HG02970 (cell line): Measurements from ENCODE around the gene CDX2.

ENCODE experiments used
- ATAC-seq: cut with Tn5 transposase; IDR thresholded peaks from one replicate; pipeline ENCODE4 v1.9.1; 2021; ENCODE audit warnings: mild to moderate bottlenecking, moderate library complexity, moderate number of reproducible peaks; ENCODE audit not compliant: unreplicated experiment, low FRiP score

The CDX2 gene

DNA sequence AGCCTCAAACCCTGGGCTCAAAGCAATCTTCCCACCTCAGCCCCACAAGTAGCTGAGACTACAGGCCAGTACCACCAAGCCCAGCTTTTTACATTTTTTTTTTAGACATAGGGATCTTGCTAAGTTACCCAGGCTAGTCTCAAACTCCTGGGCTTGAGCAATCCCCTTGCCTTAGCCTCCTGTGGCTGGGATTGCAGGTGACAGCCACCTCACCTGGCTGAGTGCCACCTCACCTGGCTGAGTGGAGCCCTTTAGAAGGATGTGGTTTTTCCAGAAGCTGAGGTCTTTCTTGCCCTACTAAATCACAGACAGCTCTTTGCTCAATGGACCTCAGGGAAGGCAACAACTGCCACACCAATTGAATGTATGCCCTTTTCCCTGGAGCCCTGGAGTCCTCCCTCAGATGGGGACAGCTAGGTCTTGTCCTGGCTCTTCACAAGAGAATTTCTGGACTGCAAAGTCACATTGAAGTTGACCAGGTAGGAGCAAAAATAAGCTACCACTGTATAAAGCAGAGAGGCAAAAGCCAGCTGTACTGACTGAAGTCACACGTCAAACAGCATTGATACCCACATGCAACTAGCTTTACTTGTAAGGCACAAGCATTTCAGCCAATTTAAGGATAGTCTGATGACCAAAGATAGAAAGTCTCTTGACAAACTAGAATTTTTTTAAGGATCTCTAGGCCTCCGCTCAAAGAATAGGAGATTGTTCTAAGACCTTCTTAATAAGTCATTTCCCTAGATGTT lies 35.4 kb downstream of the CDX2 start:
- no peak for ATAC-seq

DNA sequence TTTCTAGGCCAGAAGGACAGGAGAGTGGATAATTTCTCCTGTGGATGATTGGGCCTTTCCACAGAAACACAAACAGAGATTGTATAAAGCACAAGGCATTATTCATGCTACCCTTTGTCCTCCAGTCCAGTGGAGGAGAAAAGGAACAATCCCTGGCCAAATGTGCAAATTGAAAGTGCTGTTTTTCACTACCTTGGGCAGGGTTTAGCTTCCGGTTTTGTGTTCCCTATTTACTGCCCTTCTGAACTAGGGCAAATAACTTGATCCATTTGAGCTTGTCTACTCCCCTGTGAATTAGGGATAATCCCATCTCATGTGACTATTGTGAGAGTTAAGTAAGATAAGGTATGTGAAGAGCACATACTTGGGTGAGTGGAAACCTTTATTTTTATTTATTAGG lies 36.0 kb downstream of the CDX2 start:
- ATAC-seq: no peak

DNA sequence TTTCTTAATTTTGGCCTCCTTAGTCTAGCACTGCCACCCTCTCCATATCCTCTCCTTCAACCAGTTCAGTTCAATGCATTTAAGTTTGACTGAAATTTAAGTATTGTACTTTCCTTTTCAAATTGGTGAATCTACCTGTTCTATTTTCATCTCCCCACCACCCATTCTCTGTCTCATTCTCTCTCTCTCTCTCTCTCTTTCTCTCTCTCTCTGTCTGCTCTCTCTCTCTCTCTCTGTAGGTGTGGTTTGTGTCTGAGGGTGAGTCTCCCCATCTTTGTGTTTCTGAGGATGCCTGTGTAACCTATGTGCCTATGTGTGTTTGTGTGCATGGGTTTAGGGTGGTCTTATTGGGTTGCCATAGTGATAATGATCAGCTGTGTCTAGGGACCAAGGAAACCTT lies 39.2 kb downstream of the CDX2 start:
- ATAC-seq: no peak

DNA sequence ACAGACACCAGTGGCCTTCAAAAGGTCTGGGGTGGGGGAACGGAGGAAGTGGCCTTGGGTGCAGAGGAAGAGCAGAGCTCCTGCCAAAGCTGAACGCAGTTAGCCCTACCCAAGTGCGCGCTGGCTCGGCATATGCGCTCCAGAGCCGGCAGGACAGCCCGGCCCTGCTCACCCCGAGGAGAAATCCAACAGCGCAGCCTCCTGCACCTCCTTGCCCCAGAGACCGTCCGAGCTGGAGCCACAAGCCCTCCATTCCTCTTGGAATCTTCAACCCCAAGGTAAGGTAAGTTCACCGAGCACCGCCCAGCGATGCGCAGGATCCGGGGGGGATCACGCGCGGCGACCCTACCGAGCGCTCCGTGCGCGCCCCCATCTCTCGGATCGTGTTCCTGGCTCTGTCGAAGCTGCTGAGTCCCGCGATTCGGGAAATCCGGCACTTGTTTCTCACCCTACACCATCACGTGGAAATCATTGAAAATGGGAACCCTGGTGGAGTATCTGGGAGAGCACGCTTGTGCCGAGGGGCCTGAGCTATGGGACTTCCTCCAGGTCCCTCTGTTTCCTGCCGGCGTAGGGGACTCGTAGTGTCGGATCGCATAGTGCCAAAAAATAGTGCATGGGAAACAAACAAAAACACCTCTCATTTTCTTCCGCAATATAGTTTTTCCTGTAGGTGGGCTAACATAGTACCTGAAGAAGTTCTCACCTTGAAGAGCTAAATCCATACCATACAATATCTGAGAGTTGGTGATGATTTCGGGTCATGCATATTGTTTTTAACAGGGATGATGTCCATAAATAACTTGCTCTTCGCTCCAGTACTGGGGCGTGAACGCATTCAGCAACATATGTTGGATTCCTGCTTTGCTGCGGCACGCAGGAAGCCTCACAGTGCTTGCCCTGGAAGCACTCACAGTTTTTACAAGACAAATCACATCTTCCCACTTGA lies 40.0 kb downstream of the CDX2 start:
- no peak for ATAC-seq

DNA sequence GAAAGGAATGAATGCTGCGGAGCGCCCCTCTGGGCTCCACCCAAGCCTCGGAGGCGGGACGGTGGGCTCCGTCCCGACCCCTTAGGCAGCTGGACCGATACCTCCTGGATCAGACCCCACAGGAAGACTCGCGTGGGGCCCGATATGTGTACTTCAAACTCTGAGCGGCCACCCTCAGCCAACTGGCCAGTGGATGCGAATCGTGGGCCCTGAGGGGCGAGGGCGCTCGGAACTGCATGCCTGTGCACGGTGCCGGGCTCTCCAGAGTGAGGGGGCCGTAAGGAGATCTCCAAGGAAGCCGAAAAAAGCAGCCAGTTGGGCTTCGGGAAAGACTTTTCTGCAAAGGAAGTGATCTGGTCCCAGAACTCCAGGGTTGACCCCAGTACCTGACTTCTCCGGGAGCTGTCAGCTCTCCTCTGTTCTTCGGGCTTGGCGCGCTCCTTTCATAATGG lies 40.7 kb downstream of the CDX2 start:
- ATAC-seq: no peak

DNA sequence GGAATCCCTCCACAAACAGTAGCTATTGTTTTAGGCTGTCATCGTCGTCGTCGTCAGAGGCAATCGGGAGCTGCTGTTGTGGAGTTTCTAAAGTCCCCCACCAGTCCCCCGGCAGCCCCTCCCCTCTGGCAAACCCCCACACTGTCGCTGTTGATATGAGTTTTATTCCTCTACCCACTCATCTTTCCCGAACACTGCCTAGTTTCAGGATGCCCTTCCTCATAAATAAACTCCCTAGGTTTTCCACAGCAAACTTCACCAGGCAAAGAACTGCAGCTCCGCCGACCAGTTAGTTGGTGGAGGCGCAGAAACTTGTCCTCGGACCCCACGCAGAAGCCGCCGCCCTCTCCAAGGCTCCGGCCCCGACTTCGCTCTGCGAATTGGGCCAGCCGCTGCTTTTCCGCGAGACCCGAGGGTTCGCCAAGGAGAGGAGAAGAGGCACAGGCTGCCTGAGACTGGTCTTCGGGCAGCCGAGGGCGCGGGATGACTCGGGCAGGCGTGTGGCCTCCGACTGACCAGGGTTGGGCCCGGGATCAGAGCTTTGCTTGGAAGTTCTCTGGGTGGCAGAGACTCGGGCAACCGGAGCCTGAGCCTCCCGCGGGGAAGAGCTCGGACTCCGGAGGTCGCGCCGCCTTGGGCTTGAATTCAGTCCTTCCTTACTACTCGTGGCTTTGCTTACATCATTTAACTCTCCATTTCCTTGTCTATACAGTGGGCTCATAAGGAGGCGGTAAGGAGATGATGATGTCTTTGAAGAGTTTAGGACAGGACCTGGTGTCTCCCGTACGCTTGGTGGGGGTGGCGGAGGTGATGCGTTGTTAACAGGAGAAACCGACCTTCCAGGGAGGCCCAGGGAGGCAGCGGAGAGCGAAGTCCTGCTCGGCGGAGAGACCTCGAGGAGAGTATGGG lies 41.4 kb downstream of the CDX2 start:
- no peak for ATAC-seq

DNA sequence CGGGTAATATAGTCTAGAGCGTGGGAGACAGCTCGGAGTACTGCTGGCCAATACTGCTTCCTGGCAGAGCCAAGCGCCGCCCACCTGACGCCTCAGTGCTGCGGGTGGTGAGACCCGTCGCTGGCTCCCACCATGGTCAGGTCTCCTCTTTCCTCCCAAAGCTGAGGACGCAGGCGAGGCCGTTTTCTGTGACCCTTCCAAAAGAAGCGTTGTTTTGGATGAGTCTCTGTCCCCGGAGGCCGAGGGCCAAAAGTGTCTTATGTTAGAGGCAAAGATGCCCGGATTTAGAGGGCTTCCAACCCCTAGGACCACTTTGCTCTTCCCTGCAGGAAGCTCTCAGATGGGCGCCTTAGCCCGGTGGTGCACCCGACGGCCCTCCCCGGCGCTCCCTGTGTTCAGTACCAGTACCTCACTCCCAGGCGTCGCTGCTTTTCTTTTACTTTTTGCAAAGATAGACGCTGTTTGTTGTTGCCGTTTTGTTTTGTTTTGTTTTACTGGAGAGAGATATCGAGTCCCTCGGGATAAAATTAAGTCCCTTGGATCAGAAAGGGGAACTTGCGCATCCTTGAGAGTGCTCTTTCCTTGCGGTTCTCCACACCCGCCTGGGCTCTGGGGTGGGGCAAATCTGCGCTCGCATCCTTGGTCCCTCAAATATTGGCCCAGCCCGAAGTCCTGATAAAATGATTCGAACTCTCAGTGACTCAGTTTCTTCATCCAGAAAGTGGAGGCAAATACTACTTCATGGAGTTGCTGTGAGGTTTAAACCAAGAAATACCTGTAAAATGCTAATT lies 42.3 kb downstream of the CDX2 start:
- ATAC-seq: no peak

- ATAC-seq: no peak
Observed at GRCh38 chr13:27925220-27925991, 43.7 kb downstream of the CDX2 start.

DNA sequence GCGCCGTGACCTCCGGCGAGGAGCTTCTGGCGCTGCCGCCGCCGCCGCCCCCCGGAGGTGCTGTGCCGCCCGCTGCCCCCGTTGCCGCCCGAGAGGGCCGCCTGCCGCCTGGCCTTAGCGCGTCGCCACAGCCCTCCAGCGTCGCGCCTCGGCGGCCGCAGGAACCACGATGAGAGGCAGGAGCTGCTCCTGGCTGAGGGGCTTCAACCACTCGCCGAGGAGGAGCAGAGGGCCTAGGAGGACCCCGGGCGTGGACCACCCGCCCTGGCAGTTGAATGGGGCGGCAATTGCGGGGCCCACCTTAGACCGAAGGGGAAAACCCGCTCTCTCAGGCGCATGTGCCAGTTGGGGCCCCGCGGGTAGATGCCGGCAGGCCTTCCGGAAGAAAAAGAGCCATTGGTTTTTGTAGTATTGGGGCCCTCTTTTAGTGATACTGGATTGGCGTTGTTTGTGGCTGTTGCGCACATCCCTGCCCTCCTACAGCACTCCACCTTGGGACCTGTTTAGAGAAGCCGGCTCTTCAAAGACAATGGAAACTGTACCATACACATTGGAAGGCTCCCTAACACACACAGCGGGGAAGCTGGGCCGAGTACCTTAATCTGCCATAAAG lies 44.5 kb downstream of the CDX2 start:
- ATAC-seq: no peak

DNA sequence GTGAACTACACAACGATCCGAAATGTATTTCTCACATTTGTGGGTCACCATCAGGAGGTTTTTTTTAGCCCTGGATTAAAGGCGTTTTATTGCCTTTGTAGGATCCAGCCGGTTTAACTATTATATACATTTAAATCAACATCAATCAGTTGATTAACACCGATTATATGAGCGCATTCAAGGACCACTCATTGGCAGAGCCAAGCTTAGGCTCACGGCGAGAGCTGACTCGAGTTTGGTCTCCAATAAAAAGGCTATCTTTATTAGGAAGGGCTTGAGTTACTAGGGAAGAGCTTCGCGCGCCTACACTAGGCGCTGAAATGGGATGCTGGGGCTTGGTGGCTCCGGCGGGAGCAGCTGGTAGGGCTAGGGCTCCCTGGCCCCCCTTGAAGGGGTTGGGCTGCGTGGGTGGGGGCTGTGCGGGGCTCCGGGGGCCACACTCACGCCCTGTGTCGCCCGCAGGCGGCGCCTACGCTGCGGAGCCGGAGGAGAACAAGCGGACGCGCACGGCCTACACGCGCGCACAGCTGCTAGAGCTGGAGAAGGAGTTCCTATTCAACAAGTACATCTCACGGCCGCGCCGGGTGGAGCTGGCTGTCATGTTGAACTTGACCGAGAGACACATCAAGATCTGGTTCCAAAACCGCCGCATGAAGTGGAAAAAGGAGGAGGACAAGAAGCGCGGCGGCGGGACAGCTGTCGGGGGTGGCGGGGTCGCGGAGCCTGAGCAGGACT lies 45.2 kb downstream of the CDX2 start:
- ATAC-seq: no peak

DNA sequence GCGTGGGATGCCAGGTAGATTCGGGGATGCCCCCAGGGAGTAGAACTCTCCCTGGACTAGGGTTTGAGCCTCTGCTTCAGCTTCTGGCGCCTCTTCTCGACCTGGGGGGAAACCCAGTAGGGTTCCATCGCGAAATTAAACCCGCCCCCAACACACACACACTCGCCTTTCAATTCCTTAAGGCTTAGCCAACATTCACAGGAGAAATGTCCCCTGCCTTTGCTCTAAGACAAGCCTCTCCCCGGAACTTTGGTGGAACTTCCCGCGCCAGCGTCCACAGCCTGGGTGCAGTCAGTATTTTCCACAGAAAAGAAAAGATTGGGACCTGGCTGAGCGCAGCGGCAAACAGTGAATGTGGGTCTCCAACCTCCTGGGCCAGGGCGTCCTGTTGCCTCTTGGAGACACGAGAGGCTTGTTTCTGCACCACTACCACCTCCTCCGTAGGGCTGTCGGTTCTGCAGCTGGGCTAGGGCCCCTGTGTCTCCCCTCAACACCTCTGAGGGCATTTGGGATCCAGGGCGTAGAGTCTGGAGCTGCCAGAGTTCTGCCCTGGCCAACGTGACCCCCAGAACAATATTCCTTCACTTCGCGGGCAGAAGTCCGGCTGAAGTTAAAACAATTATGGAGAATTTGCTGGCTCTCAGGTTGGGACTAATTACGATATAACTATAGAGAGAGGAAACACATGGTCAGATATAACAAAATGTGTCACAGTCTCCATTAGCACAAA lies 46.1 kb downstream of the CDX2 start:
- ATAC-seq: no peak

DNA sequence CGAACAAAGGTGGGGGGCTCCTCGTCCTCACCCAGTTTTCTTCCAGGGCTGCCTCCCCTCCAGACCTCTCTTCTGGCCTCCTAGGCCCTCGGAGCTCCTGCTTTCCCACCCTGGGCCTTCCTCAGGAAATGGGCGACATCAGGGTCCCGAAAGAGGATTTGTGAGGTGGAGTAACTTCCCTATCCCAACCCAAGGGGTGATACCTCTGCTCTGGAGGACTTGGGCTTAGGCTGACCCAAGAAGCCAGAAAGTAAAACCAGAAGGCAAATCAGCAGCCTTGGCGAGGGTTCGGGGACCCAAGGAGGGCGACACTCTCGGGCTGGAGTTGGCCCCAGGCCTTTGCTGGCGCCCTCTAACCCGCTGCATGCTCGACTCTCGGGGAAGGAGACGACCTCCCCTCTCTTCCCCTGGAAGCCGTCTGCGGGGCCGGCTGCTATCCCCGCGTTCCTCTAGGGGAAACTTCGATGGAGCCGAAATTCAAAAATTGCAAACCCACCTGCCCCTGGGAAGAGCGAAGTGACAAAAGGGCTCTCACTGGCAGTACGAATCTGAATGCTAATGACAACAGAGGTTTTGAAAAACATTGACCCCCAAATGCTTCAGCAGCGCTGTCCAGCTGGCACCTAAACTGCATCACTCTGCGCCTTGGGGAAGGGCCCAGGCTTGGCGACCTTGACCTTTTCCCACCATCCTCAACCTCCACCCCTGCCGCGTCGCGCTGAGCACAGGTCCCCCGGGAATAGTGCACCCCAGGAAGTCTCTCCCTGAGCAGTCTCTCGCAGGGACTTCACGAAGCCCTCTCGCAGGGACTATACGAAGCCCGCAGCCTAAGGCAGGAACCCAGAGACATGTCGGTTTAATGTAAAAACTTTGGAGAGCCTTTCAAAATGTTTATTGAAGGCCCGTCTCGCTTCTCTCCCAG lies 46.9 kb downstream of the CDX2 start:
- ATAC-seq: no peak

DNA sequence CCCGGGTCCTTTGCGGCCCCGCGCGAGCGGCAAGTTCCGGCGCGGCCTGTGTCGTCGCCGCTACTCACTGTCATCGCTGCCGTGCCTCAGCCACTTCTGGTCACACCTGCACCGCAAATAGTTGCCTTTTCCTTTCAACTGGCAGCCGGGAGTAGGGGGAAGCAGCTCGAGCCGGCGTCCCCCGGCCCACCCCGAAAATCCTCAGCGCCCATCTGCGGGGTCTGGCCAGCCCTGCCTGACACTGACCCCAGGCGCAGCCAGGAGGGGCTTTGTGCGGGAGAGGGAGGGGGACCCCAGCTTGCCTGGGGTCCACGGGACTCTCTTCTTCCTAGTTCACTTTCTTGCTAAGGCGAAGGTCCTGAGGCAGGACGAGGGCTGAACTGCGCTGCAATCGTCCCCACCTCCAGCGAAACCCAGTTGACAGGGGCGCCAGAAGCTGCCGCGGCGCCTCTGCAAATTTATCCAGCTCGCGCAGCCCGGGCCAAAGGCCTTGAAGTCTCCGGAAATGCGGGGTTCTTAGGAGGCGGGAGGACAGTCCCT lies 47.6 kb downstream of the CDX2 start:
- ATAC-seq: no peak

GRCh38 chr13:27920677-27921420 lies 48.3 kb downstream of the CDX2 start:
- ATAC-seq: no peak

- ATAC-seq: no peak
Observed at GRCh38 chr13:27919934-27920676, 49.0 kb downstream of the CDX2 start, which contains the start of gene PDX1. Gene PDX1, plus strand, starts transcription at chr13:27920000. Its CDS starts 139 bp downstream, at chr13:27920139.
